Measurements from ENCODE around the gene OSTN.

The OSTN gene

GRCh38 chr3:191296041-191296541 is 97.0 kb downstream of the OSTN start:
- no peak overlapping the region for H3K4me3 ChIP-seq (ENCODE audit: low read depth, low read length)
- TF ChIP-seq CTCF (IDR thresholded peaks at IDR 0.05; ENCODE audit: control insufficient read depth, extremely low read depth, insufficient read depth) = no peak
- peak; percentile 69 for DNase-seq (ENCODE audit: low read depth)

GRCh38 chr3:191298846-191299245 is 99.8 kb downstream of the OSTN start:
- no peak for TF ChIP-seq CTCF (IDR thresholded peaks at IDR 0.05; ENCODE audit: control insufficient read depth, extremely low read depth, insufficient read depth)
- no peak overlapping the region for H3K4me3 ChIP-seq (ENCODE audit: low read depth, low read length)
- no peak for DNase-seq (ENCODE audit: low read depth)

- no peak overlapping the region for H3K4me3 ChIP-seq (ENCODE audit: low read depth, low read length)
Observed at GRCh38 chr3:191300422-191300821, 101.4 kb downstream of the OSTN start.

GRCh38 chr3:191301017-191301416 is 102.0 kb downstream of the OSTN start:
- no peak for TF ChIP-seq CTCF (IDR thresholded peaks at IDR 0.05; ENCODE audit: control insufficient read depth, extremely low read depth, insufficient read depth)

More at GRCh38 chr3:191300422-191300821, 101.4 kb downstream of the OSTN start:
- no peak for DNase-seq (ENCODE audit: low read depth)
- TF ChIP-seq CTCF (IDR thresholded peaks at IDR 0.05; ENCODE audit: control insufficient read depth, extremely low read depth, insufficient read depth) = no peak

GRCh38 chr3:191301782-191302411 is 102.9 kb downstream of the OSTN start:
- no peak overlapping the region for H3K4me3 ChIP-seq (ENCODE audit: low read depth, low read length)
- TF ChIP-seq CTCF (IDR thresholded peaks at IDR 0.05; ENCODE audit: control insufficient read depth, extremely low read depth, insufficient read depth) = no peak
- no peak for DNase-seq (ENCODE audit: low read depth)

More at GRCh38 chr3:191301017-191301416, 102.0 kb downstream of the OSTN start:
- no peak overlapping the region for H3K4me3 ChIP-seq (ENCODE audit: low read depth, low read length)
- no peak for DNase-seq (ENCODE audit: low read depth)

GRCh38 chr3:191302451-191302850 is 103.4 kb downstream of the OSTN start:
- no peak for TF ChIP-seq CTCF (IDR thresholded peaks at IDR 0.05; ENCODE audit: control insufficient read depth, extremely low read depth, insufficient read depth)
- H3K4me3 ChIP-seq (ENCODE audit: low read depth, low read length) = no peak overlapping the region
- peak; percentile 47 for DNase-seq (ENCODE audit: low read depth)

- no peak overlapping the region for H3K4me3 ChIP-seq (ENCODE audit: low read depth, low read length)
- DNase-seq (ENCODE audit: low read depth) = no peak
- TF ChIP-seq CTCF (IDR thresholded peaks at IDR 0.05; ENCODE audit: control insufficient read depth, extremely low read depth, insufficient read depth) = no peak
Observed at GRCh38 chr3:191303596-191303995, 104.6 kb downstream of the OSTN start.
